PC-3 (cell line): Measurements from ENCODE around the gene SIDT2. TPM values are rescaled to one million over a fixed set of nuclear protein-coding genes. Genes with fewer than 3 reads are reported as not detected.

ENCODE experiments used
- ATAC-seq: fragments of 200-7000 bp; cut with Tn5 transposase; 2 replicates; pipeline ENCODE4 v1.9.1; 2020; ENCODE audit warnings: mild to moderate bottlenecking, moderate library complexity
- BruUV-seq: library from RNA; stranded (reverse); fragments of 400-500 nt; replicated peaks from 2 replicates; lab custom pipeline; 2021; lab: Mats Ljungman, UMichigan
- CTCF ChIA-PET: fragments of 300-600 bp; sonication (Branson Sonifier 250); formaldehyde crosslinking; loops from one replicate; lab custom pipeline; 2022; ENCODE audit warnings: antibody characterized with exemption; lab: Charles Lee
- POLR2A ChIA-PET: fragments of 300-600 bp; sonication (Branson Sonifier 250); formaldehyde crosslinking; loops from one replicate; lab custom pipeline; 2022; ENCODE audit warnings: antibody characterized with exemption; ENCODE audit not compliant: unreplicated experiment; lab: Charles Lee
- DNase-seq: peaks from one replicate; pipeline ENCODE4 v3.0.0-alpha.2; 2015
- H2AFZ ChIP-seq: fragments of 300-600 bp; sonication (generic); 2 replicates; pipeline ENCODE4 v1.6.0; 2016; ENCODE audit warnings: antibody characterized with exemption, low read length
- H3F3A ChIP-seq: fragments of 300-600 bp; sonication (generic); one replicate; pipeline ENCODE4 v1.6.0; 2017; ENCODE audit warnings: antibody characterized with exemption, low read length, control low read depth, mild to moderate bottlenecking; ENCODE audit not compliant: unreplicated experiment
- H3K27ac ChIP-seq: fragments of 300-600 bp; sonication (generic); 2 replicates; pipeline ENCODE4 v1.5.1; 2016; ENCODE audit warnings: mild to moderate bottlenecking, low read length
- H3K27me3 ChIP-seq: fragments of 300-600 bp; sonication (generic); 2 replicates; pipeline ENCODE4 v1.6.1; 2016; ENCODE audit warnings: low read length, mixed read lengths
- H3K36me3 ChIP-seq: fragments of 300-600 bp; sonication (generic); 2 replicates; pipeline ENCODE4 v1.6.1; 2016; ENCODE audit warnings: low read depth, mixed run types, low read length, mixed read lengths
- H3K4me1 ChIP-seq: fragments of 300-600 bp; sonication (generic); 2 replicates; pipeline ENCODE4 v1.5.1; 2016; ENCODE audit warnings: low read length; ENCODE audit not compliant: insufficient read depth
- H3K4me2 ChIP-seq: fragments of 300-600 bp; sonication (generic); 2 replicates; pipeline ENCODE4 v1.6.0; 2016; ENCODE audit warnings: low read length
- H3K4me3 ChIP-seq: fragments of 300-600 bp; sonication (generic); 2 replicates; pipeline ENCODE4 v1.5.1; 2016; ENCODE audit warnings: mild to moderate bottlenecking, low read length, mixed read lengths
- H3K79me2 ChIP-seq: fragments of 300-600 bp; sonication (generic); 2 replicates; pipeline ENCODE4 v1.6.1; 2017; ENCODE audit warnings: low read length, mixed read lengths
- H3K9ac ChIP-seq: fragments of 300-600 bp; sonication (generic); 2 replicates; pipeline ENCODE4 v1.6.0; 2016; ENCODE audit warnings: mild to moderate bottlenecking, low read length
- H3K9me2 ChIP-seq: fragments of 300-600 bp; sonication (generic); replicated peaks from 2 replicates; pipeline ENCODE4 v1.6.1; 2016; ENCODE audit warnings: mixed run types, low read length, mixed read lengths
- H3K9me3 ChIP-seq: fragments of 300-600 bp; sonication (generic); 2 replicates; pipeline ENCODE4 v1.6.1; 2016; ENCODE audit warnings: low read length, mixed read lengths
- H4K20me1 ChIP-seq: fragments of 300-600 bp; sonication (generic); 2 replicates; pipeline ENCODE4 v1.6.1; 2016; ENCODE audit warnings: low read length, mixed read lengths
- CTCF ChIP-seq: fragments of 300-600 bp; sonication (generic); conservative IDR thresholded peaks from 2 replicates; pipeline ENCODE4 v1.5.1; 2017; ENCODE audit warnings: antibody characterized with exemption, low read depth, mild to moderate bottlenecking, low read length
- EZH2 ChIP-seq: fragments of 300-600 bp; sonication (generic); IDR thresholded peaks from one replicate; pipeline ENCODE4 v1.6.1; 2017; ENCODE audit warnings: antibody characterized with exemption, mild to moderate bottlenecking, low read length; ENCODE audit not compliant: unreplicated experiment
- EZH2phosphoT487 ChIP-seq: fragments of 300-600 bp; sonication (generic); IDR thresholded peaks from 2 replicates; pipeline ENCODE4 v1.6.1; 2018; ENCODE audit warnings: mild to moderate bottlenecking, antibody characterized with exemption, low read length, borderline replicate concordance
- intact Hi-C: fragments of 100-400 bp; cut with micrococcal nuclease; formaldehyde crosslinking; loops from 2 replicates; pipeline ENCODE4 v1.9.0; 2023
- total RNA-seq: library from RNA; depleted of rRNA; stranded (reverse); fragments of >200 nt; gene quantifications from 2 replicates; pipeline ENCODE4 v1.2.3, GENCODE V29; 2014

Gene SIDT2
- total RNA-seq, 1 experiment from 2014 or later: 13.6 TPM

GRCh38 chr11:117179048-117179999, 781 bp downstream of the SIDT2 start:
- H3K4me1 ChIP-seq: peaks cover 32% of the 10 kb centered on the region
- intact Hi-C loops: loop anchor here (2.0 to 5.0 kb wide), 2 partner anchors 37 to 51 kb away; partner anchors contain the start of gene PAFAH1B2
- peak overlapping the region; percentile 95 for H2AFZ ChIP-seq
- no peak overlapping the region for H3K27ac ChIP-seq
- POLR2A ChIA-PET: interaction anchor here (0.5 kb wide), 2 partner anchors 35 to 391 kb away, joined by 3 read pairs; partner anchors contain the start of genes PAFAH1B2 and ZPR1
- peak overlapping the region; percentile 67 for H3K9ac ChIP-seq
- H3K36me3 ChIP-seq: no peaks in the 10 kb centered on the region
- H3F3A ChIP-seq: no peaks in the 10 kb centered on the region
- peak; percentile 25 for DNase-seq
- TF ChIP-seq EZH2phosphoT487 (no peak), CTCF (no peak), EZH2 (no peak)
- CTCF ChIA-PET: interaction anchor here (0.6 to 1.1 kb wide), 3 partner anchors 35 to 1511 kb away, joined by 3 to 6 read pairs (median 3); partner anchors contain the start of gene PAFAH1B2
- no peaks in the 10 kb centered on the region for H3K27me3 ChIP-seq
- no peaks in the 10 kb centered on the region for H3K79me2 ChIP-seq
- H3K4me2 ChIP-seq: peak overlapping the region; percentile 100
- peak; percentile 48 for ATAC-seq
- no peaks in the 10 kb centered on the region for H3K9me3 ChIP-seq
- TSS peak; percentile 36 for BruUV-seq
- H3K9me2 ChIP-seq: no peaks in the 10 kb centered on the region
- peak overlapping the region; percentile 97 for H3K4me3 ChIP-seq
- no peaks in the 10 kb centered on the region for H4K20me1 ChIP-seq

GRCh38 chr11:117180020-117180419, 1.5 kb downstream of the SIDT2 start:
- Histone ChIP-seq H3K4me3 (peak overlapping the region; percentile 97), H3K4me2 (peak overlapping the region; percentile 100), H3K4me1 (peaks cover 37% of the 10 kb centered on the region), H3K9me3 (no peaks in the 10 kb centered on the region), H3K9me2 (no peaks in the 10 kb centered on the region), H4K20me1 (no peaks in the 10 kb centered on the region), H3K9ac (no peak overlapping the region), H3K79me2 (no peaks in the 10 kb centered on the region), H3F3A (no peaks in the 10 kb centered on the region), H3K36me3 (no peaks in the 10 kb centered on the region), H3K27ac (no peak overlapping the region), H3K27me3 (no peaks in the 10 kb centered on the region), H2AFZ (peak overlapping the region; percentile 95; the same call in 1 of the 2 replicates)
- TF ChIP-seq CTCF: no peak
- POLR2A ChIA-PET: interaction anchor here (0.5 kb wide), 1 partner anchor 392 kb away, joined by 3 read pairs; the partner anchor contains the start of gene ZPR1
- CTCF ChIA-PET: interaction anchor here (0.6 to 0.7 kb wide), 2 partner anchors 43 to 1510 kb away, joined by 6 read pairs; no protein-coding TSS in a partner anchor
- intact Hi-C loops: no loop called here
- no peak for DNase-seq
- no peak for ATAC-seq
- no TSS peak for BruUV-seq
